SKM-1 treated with dmso at 0.1 percent for 144 hours (cell line): ENCODE results near the gene HSPA1A.
"Not testable (repeated sequence)": the region's sequence is repeated elsewhere in the genome, so short reads cannot be mapped to it uniquely, and the experiment has no call there.

Experiments used
- DNase-seq: peaks from one replicate; lab custom pipeline; 2025; ENCODE audit not compliant: unreplicated experiment; lab: John Stamatoyannopoulos, UW

Gene HSPA1A

DNA sequence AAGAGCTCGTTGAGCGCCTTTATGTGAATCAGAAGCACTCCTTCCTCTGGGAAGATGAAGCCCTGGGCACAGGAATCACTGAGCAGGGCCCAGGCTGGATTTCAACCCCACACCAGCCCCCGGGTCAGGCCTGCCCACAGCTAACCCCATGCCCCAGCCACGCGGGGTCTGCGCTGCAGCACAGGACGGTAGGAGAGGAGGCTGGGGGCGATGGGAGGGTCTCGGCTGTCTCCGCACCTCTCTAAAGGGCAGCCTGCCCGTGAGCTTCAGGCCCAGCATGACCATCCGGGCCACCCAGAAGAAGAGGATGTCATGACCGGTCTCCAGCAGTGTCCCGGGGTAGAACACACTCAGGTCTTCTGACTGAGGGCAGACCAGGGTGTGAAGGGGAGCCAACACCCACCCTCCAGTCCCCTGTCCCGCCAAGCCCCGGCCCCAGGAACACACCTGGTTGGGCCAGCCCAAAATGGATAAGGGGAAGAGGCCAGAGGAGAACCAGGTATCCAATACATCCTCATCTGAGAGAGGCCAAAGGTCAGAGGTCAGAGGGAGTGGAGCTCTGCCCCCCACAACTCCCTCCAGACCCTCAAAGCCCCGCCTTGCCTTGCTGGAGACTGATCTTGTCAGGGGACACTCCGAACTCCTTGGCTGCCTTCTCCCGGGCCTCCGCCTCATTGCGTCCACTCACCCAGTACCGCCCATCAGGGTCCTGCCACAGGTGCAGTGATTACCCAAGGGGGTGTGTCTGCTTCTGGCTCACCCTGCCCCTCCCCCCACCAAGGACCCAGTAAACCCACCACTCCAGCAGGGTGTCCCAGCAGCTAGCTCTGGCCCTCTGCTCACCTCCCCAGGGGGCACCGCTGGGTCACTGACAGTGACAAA, 33.9 kb upstream of the HSPA1A start:
- DNase-seq: no peak

DNA sequence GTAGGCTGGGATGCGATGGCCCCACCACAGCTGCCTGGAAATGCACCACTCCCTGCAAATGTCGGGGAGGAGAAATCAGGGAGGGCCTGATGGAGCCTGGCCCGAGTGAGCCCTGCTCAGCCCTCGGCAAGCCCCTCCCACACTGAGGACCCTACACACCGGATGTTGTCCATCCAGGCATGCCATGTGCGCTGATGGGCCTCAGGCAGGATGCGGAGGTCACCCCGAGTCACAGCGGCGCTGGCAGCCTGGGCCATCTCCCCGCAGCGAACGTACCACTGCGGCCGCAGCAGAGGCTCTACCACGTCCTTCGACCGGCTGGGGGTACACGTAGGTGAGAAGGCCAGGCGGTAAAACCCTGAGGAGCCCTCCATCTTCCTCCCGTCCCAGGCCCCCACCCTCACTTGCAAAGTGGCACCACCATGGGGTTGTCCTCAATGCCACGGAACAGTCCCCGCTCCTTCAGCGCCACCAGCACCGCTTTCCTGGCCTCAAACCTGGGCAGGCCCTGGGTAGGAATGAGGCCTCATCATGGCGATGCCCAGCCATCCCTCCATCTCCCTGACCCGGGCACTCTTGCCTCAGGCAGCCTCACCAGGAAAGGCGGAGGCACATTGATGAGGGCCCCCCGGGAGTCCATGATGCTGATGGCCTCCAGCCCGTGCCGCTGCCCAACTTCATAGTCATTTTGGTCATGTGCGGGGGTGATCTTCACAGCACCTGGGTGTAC, 33.1 kb upstream of the HSPA1A start:
- DNase-seq: no peak

DNA sequence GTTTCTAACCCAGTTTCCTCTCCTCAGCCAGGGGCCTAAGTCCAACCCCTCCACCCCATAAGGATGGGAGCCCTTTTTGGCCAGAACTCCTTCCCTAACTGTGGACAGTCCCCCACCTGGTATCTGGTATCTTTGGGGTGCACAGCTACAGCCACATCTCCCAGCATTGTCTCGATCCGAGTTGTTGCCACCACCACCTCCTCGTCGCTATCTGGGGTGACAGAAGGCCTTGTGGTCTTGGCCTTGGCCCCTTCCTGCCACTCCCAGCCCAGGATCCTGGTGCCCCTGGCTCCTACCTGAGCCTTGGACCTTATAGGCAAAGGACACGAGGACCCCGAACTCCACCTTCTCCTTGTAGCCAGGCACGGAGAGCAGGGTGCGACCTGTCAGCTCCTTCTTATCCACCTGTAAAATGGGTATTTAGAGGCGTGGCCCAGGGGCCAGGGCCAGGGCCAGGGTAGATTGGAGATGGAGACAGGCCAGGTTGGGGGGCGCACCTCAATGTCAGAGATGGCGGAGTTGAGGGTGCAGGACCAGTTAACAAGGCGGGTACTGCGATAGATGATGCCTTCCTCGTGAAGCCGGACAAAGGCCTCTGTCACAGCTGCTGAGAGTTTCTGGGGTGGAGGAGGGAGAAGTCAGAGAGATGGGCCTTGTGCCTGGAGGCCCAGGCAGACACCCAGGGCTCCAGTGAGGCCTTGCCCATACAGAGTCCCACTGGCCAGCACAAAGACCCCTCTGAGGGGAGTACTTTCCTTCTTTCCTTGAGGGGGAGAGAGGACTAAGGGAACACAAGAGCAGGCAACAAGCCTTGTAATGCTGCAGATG, 31.0 kb upstream of the HSPA1A start:
- no peak for DNase-seq

- DNase-seq: no peak
Measured at GRCh38 chr6:31785475-31785874, 29.9 kb upstream of the HSPA1A start.

DNA sequence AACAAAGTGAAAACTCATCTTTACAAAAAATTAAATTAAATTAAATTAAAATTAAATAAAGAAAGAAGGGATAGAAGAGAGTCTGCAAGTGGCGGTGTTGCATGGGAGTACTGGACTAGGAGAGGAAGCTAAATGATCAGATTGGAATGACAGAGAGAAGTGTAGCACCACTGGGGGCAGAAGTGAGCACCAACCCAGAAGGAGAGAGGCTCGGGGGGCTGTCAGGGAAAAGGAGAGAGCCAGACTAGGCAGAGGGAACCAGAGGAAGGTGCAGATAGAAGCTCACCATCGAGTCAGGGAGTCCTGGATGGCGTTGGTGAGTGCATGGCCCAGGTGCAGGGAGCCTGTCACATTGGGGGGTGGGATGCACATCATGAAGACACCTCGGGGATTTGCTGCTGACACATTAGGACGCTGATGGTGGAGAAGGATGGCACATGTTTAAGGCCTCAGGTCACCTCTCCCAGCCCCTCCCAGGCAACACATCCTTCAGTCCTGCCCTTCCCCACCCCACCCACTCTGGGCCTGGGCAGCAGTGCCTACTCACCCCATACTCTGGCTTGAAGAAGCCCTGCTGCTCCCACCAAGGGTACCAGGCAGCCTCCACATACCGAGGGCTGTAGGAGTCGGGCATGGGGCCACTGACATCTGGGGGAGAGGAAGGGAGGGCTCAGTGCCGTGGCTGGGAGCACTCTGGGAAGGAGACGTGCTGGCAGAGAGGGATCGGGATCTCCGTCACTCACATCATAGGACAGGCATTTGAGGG, 23.8 kb upstream of the HSPA1A start:
- peak; percentile 33 for DNase-seq

DNA sequence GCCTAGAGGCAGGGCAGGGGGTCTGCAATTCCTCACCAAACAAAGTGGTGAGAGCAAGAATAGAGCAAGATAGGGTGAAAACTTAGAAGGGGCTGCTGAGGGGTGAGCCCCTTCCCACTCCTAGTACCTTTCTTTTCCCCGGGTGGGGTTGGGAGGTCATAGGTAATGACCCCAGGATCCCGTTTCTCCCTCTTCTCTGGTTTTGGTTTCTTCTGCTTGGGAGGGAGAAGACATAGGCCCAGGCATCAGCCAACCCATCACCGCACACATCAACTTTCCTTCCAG, 23.3 kb upstream of the HSPA1A start:
- DNase-seq: no peak

- DNase-seq: no peak
Measured at GRCh38 chr6:31792761-31793171, 22.6 kb upstream of the HSPA1A start.

- not testable (repeated sequence) for DNase-seq
Measured at GRCh38 chr6:31793927-31794245, 21.5 kb upstream of the HSPA1A start.

DNA sequence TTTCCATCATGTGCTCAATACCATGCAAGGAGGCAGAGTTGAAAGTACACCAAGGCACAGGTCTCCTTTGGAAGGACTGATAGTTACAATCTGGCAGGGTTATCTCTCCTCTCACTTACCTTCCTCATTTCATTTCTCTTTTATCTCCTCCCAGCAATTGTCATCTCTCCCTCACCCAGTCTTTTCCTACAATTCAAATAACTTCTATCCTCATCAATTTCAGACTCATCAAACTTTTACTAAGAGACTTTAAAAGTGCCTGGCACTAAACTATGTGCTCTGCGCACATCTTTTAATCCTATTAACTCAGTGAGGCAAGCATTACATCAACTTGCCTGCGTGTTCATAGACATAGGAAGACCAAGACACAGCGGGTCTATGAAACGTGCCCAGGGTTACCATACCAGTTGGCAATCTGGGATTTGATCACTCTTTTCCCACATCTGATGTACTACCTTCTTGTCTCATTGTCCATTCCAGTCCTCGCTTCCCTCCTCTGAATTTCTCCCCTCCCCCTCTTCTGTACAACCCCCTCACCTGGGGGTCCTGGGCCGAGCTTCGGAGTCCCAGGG, 21.0 kb upstream of the HSPA1A start:
- DNase-seq: peak; percentile 45

GRCh38 chr6:31794866-31795615, 20.3 kb upstream of the HSPA1A start:
- no peak for DNase-seq

DNA sequence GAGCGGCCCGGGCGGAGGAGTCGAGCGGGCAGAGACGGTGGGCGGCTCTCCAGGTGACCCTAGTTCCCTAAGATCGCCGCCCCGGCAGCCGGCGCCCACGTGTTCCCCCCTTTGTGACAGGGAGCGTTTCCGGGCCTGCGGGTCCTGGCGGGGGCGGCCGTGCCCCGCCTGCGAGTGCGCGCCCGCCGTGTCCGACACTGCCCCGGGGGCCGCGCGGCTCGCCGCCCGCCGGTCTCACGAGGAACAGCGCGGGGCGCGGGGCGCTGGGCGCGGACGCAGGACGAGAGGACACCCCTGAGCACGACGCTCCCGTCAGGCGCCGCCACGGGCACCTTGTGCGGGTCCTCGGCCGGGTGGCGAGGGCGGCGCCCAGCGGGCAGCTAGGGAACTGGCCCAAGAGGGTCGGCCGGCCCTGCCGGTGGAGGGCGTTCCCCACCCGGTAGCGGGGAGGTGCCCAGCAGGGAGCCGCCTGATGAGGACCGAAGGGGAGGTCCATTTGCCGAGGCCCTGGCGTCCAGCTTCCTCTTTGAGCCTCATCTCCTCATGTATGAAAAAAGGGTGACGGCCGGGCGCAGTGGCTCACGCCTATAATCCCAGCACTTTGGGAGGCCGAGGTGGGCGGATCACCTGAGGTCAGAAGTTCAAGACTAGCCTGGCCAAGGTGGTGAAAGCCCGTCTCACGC, 19.6 kb upstream of the HSPA1A start, which contains the start of gene VARS1:
Gene VARS1, minus strand, starts transcription at position 137 of the 683 bp plus-strand sequence. CDS start 535 bp downstream, outside the sequence.
- DNase-seq: peak; percentile 92

DNA sequence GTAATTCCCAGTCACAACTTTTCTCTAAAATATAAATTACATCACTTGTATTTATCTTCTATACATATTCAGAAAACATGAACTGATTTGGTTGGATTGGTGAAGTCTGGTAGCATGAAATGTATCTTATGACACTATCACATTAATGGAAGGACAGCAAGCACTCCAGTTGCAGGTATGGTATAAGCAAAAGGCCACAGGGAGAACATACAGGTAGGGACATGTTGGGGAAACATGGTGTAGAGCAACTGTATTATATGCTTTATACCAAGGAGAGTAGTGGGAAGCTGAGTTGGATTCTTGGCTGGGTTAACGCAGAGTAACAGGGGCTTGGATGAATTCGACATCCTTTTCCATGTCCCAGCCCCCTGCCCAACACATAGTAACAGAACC, 18.4 kb upstream of the HSPA1A start:
- no peak for DNase-seq

DNA sequence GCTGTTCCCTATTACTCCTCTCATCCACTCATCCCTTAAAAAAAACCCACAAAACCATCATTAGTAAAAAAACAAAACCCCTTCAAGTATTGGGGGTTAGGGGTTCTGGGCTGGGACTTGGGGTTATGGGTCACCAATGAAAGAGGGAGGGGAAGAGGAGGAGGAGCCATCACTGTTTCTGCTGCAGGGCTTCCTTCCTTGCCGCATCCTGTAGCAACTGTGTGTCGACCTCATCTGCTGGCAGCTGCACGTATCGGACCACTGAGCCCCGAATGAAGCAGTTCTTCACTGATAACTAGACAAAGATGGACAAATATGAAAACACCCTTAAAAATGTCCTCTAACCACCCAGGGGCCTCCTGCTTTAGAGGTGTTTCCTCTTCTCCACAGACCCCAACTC, 17.8 kb upstream of the HSPA1A start:
- no peak for DNase-seq

DNA sequence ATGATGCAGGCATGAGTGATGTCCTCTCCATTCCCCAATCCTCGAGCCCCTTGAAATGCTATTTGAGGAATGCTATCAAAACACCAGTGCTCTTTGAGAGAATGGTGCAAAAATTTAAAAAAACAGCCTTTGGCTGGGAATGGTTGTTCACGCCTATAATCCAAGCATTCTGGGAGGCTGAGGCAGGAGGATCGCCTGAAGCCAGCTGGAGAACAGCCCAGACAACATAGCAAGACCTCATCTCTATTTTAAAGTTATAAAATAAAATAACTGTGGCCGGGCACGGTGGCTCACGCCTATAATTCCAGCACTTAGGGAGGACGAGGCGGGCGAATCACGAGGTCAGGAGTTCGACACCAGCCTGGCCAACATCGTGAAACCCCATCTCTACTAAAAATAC, 15.6 kb upstream of the HSPA1A start:
- DNase-seq: no peak

GRCh38 chr6:31801031-31801927, 14.1 kb upstream of the HSPA1A start:
- DNase-seq: not testable (repeated sequence)

DNA sequence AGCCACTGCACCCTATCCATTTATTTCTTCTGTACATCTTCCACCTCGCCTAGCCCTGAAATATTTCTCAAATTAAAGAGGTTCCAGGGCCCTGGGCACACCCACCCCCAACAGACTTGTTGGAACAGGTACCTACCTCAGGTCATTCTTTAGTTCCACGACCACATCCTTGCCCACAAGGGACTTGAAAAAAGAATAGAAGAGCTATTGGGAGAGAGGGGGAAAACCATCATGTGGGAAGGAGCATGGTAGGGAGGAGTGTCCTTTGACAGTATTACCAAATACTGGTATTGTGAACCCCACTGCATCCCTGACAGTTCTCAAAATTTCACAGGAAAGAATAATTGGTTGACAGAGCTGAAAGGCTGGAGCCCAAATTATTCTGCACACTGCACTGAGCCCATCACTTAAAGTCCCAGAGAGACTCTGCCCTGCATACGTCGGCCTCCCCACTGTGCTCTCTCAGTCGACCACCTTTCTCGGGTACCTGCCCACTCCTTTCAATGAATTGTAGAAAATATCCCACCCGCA, 9.3 kb upstream of the HSPA1A start:
- no peak for DNase-seq

DNA sequence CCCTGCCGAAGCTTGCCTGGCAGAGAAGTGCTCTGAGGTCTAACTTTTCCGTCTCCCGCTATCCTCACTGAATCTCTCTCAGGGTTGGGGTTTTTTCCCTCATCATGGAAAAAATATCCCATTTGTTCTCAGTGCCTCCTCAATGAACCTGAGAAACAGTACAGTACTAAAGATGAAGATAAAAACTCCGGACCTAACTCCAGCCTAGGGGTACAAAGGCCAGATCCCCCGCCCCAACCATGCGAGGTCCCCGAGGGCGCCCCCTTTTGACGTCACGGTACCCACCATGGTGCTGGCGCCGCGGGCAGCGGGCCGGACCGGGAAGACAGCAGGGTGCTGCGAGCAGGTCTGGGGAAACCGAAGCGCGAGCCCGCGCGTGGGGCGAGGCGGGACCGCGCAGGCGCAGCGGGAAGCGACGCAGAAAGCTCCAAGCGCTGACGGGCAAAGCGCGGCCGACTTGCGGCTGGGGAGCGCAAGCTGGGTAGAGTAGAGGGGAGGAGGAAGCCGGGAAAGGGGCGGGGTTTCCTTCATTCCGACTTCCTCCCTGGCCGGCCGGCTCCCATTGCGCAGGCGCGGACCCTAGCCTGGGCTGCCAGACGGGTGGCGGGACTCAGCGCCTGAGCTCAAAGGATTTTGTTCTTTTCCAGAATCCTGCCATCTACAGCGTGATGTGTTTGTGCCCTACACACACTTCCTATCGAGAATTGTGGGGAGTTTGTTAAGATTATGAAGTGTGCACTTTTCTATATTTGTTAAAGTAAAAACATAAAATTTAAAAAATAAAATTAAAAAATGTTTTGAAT, 8.7 kb upstream of the HSPA1A start, which contains the start of gene LSM2:
Gene LSM2, minus strand, starts transcription at position 497 of the 803 bp plus-strand sequence. Its CDS starts 209 bp downstream, at position 288.
- DNase-seq: peak; percentile 95
